Fibroblast of skin of right biceps (primary cell): Measurements from ENCODE around the gene PRKCQ.
"Not testable (repeated sequence)": the region's sequence is repeated elsewhere in the genome, so short reads cannot be mapped to it uniquely, and the experiment has no call there.

ENCODE experiments used
- DNase-seq: peaks from one replicate; pipeline ENCODE4 v3.0.0-alpha.2; 2013

PRKCQ gene

DNA sequence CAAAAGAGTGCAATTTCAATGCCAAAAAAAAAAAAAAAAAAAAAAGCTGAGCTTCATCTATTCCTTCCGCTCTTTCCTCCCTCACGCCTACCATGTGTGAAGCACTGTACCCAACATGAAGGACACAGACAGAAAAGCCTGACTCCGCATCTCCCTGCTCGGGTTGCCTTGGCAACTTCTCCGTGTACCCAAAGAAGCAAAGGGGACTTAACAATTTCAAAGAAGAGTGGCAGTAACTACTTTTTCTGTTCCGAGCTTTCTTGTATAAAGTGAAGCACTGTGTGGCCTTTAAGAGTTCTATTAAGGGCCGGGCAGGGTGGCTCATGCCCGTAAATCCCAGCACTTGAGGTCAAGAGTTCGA is 177.7 kb downstream of the PRKCQ start:
- no peak for DNase-seq

- DNase-seq, result peak; percentile 87
Observed at GRCh38 chr10:6401558-6402348, 178.3 kb downstream of the PRKCQ start.

DNA sequence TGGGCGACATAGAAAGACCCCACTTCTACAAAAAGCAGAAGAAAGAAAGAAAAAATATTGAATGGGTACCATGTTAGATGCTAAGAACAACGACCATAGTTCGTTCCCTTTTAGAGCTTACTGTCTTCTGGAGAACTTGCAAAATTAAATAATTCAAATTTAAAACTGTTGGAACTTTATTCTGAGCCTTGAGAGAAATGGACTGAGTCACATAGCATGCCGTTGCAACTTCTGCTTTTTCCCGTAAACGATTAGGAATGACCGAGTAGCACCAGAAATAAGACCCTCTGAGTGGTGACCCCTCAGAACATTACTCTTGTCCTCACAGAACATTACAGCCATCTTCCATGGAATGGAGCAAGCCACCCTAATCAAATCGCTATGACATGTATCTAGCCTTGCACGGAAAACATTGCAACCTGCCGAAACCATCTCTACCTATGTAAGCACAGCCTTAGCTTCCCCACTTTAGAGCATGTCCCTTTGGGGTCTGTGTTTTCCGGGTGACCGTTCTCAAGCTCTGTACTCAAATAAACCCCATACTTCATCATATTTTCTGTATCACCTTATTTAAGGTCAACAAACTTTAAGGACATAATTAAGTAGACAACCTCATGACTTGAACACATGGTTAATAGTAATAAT is 179.1 kb downstream of the PRKCQ start:
- DNase-seq, result no peak

DNA sequence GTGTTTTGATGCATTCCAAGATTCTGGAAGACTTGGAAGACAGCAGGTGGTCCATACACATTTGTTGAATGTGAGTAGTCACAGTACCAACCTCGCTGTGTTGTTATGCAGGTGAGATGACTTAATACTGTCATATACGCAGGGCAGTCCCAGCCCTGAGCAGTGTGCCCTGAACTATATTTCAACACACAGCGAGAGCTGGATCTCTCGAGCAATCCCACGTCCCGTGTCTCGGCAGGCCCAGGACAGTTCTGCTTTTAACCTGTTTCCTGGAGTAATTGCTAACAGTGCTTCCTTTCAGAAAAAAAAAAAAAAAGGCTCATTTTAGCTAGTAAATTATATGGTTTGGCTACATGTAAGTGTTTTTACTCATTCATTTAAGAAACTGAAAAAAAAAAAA is 179.7 kb downstream of the PRKCQ start:
- DNase-seq, result no peak

- DNase-seq, result no peak
Observed at GRCh38 chr10:6399879-6400278, 180.2 kb downstream of the PRKCQ start.

- peak; percentile 41 for DNase-seq
Observed at GRCh38 chr10:6399231-6399741, 180.8 kb downstream of the PRKCQ start.

- no peak for DNase-seq
Observed at GRCh38 chr10:6398399-6398798, 181.7 kb downstream of the PRKCQ start.

DNA sequence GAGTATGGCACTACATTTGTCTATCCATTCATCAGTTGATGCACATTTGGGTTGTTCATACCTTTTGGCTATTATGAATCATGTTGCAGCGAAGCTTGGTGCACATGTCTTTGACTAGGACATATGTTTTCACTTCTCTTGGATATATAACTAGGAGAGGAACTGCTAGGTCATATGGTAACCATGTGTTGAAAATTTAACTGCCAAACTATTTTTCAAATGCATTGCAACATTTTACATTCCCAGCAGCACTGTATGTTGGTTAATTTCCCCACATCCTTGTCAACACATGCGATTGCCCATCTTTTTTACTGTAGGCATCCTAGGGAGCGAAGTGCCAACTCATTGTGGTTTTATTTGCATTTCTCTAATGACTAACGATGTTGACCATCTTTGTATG is 183.4 kb downstream of the PRKCQ start:
- peak; percentile 96 for DNase-seq

- DNase-seq, result no peak
Observed at GRCh38 chr10:6396226-6396625, 183.8 kb downstream of the PRKCQ start.

DNA sequence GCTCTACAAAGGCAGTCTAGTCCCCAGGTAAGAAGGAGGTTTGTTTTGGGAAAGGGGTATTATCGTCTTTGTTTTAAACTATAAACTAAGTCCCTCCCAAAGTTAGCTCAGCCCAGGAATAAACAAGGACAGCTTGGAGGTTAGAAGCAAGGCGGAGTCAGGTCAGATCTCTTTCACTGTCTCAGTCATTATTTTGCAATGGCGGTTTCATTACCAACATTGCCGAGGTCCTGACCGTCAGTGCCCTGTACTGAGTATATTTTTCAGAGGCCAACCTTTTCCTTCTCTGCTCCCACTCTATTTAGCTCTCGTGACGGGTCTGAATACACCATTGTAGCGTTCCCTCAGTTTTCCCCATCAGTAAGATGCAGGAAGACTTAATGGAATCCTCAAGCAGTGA is 184.5 kb downstream of the PRKCQ start:
- DNase-seq, result no peak

- no peak for DNase-seq
Observed at GRCh38 chr10:6394084-6394483, 186.0 kb downstream of the PRKCQ start.

DNA sequence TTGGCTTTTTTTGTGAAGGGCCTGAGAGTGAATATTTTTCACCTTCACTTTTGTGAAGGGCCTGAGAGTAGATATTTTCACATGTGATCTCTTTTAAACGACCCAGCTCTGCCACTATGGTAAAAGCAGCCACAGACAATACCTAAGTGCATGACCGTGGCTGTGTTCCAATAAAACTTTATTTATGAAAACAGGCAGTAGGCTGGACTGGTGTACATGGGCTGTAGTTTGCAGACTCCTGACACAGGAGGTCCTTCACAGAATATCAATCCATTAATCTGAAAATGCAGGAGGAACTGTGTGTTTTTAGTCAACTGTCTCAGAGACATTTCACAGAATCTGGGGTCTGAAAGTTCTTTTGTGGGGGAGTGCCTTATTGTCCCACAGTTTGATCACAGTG is 186.9 kb downstream of the PRKCQ start:
- no peak for DNase-seq

- DNase-seq, result no peak
Observed at GRCh38 chr10:6390213-6390845, 189.7 kb downstream of the PRKCQ start.

- no peak for DNase-seq
Observed at GRCh38 chr10:6388261-6388893, 191.7 kb downstream of the PRKCQ start.

DNA sequence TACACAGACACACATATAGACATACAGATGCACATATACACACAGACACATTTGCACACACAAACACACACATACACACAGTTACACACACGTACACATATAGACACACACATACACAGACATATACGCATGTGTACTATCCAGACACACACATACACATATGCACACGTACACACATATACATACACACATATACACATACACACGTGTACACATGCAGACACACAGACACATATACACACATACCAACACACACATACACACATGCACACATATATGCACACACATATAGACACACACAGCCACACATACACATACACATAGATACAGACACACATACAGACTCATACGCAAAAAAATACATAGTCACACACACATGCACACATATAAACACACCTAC is 193.1 kb downstream of the PRKCQ start:
- no peak for DNase-seq

DNA sequence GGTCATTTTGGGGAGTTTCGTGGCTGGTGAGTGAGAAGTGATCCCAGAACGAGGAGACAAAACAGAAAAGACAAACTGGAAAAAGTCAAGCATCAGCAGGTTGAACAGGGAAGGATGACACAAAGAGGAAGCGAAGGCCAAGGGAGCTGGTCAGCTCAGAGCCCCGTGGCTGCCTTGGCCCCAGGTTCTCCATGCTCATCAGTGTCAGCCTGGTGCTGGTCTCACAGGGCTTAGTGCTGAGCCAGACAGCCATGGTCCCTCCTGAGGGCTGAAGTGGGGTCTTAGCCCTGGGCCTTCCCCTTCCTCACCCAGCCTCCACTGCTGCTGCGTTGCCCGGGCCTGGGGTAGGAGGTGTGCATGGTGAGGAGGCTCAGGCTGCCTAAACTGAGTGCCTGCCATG is 193.7 kb downstream of the PRKCQ start:
- DNase-seq, result no peak

DNA sequence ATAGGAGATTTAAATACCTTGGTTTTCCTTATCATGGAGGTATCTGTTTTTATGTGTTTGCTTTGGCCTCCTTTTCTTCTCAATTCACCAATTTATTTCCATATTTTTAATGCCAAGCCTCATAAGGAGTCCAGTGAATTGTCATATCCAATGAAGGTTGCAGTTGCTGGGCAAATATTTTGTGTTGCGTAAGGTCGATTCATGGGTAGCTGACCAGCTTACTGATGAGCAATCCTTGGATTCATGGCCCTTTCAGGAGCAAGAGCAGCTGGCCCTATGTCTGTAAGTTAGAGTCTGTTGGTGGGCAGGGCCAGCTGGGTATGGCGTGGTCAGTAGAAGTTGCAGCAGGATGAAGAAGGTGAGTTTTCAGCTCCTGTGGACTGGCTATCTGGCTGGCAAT is 194.4 kb downstream of the PRKCQ start:
- DNase-seq, result no peak

DNA sequence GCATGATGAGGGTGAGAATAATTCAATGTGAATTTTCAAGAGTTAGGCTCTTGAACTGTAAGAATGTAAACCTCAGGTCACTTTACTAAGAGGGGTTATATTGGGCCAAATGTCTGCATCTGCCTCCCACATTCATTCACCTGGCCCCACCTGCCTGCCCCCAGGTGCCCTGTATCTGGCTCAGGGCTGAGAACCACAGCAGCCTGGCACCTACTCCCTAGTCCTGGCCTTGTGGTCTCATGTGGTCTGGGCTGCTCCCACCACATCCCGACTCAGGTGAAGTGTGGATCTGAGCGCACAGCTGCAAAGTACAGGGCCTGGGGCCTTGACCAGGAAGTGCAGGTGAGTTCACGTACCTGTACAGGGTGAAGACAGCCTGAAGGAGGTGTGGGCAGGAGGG is 195.2 kb downstream of the PRKCQ start:
- DNase-seq, result no peak

DNA sequence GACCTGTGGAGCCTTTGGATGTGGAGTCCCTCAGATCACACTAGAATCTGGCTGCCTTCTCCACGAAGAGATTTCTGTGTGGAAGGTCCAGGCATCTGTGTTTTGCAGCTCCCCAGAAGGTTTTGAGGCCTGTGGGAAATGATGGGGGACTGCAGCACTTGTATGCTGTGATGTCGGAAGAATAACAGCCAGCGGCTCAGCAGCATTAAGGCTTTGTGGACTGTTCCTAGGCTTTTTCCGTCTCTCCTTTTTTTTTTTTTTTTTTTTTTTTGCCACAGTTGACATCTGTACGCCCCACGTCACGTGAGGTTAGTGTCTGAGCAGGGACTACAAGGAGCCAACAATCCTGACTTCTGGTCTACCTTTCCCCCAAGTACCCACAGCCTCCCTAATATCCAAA is 196.0 kb downstream of the PRKCQ start:
- DNase-seq, result no peak

DNA sequence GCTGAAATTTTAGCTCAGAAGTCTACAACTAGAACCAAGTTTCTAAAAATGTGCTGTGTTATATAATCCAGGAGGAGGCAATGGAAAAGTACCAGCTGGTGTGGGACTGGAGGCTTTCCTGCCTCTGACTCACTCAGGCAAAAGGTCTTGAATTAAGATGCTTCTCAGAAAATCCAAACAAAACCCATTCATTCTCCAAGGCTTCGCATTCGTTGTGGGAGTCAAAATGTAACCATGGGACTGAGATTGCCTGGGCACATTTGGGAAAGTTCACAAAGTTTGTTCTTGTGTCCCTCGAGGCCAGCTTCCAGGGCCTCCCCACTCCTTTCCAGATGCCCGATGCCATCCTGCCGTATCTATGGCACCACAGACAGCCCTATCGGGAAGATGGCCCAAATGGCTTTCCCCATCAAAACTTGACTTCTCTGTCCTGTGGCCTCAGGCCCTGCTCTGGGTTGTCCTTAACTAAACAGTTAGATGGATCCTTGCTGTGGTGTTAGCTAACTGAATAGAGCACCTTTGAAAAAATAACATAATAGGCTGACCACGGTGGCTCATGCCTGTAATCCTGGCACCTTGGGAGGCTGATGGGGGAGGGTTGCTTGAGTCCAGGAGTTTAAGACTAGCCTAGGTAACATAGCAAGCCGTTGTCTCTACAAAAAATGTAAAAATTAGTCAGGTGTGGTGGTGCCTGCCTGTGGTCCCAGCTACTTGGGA is 196.8 kb downstream of the PRKCQ start:
- DNase-seq, result peak; percentile 34

- peak; percentile 53 for DNase-seq
Observed at GRCh38 chr10:6382081-6382480, 198.0 kb downstream of the PRKCQ start.

- DNase-seq, result not testable (repeated sequence)
Observed at GRCh38 chr10:6380478-6380877, 199.6 kb downstream of the PRKCQ start.
